Neuronal stem cell (in vitro differentiated cells): ENCODE data around the gene ACSF2.

Experiments used
- DNase-seq: peaks from one replicate; pipeline ENCODE4 v3.0.0-alpha.2; 2013; ENCODE audit warnings: low spot score
- H2AFZ ChIP-seq: one replicate; pipeline ENCODE4 v1.6.1; 2013; ENCODE audit warnings: mild to moderate bottlenecking, low read length, inconsistent platforms
- H2AK5ac ChIP-seq: 2 replicates; pipeline ENCODE4 v1.6.1; 2013; ENCODE audit warnings: low read depth, mild to moderate bottlenecking, inconsistent platforms, low read length, moderate library complexity, mixed read lengths
- H2BK120ac ChIP-seq: 2 replicates; pipeline ENCODE4 v1.6.1; 2013; ENCODE audit warnings: low read depth, mild to moderate bottlenecking, inconsistent platforms, low read length, moderate library complexity, mixed read lengths
- H2BK12ac ChIP-seq: one replicate; pipeline ENCODE4 v1.6.1; 2013; ENCODE audit warnings: low read length, inconsistent platforms
- H2BK15ac ChIP-seq: 2 replicates; pipeline ENCODE4 v1.6.1; 2013; ENCODE audit warnings: mild to moderate bottlenecking, low read length, inconsistent platforms, mixed read lengths
- H2BK5ac ChIP-seq: one replicate; pipeline ENCODE4 v1.6.1; 2013; ENCODE audit warnings: inconsistent platforms, mild to moderate bottlenecking, low read length, moderate library complexity
- H3K14ac ChIP-seq: one replicate; pipeline ENCODE4 v1.6.1; 2013; ENCODE audit warnings: low read length, inconsistent platforms
- H3K18ac ChIP-seq: 2 replicates; pipeline ENCODE4 v1.6.1; 2013; ENCODE audit warnings: low read length, inconsistent platforms
- H3K23ac ChIP-seq: 2 replicates; pipeline ENCODE4 v1.6.1; 2013; ENCODE audit warnings: low read depth, mild to moderate bottlenecking, mixed read lengths, low read length, inconsistent platforms; ENCODE audit not compliant: poor library complexity
- H3K27ac ChIP-seq: replicated peaks from 3 replicates; pipeline ENCODE4 v1.5.1; 2013; ENCODE audit warnings: low read length, inconsistent platforms
- H3K27me3 ChIP-seq, 3 experiments: 2 replicates each; pipeline ENCODE4 v1.6.1; 2013; ENCODE audit warnings: low read length in 3 of 3, mild to moderate bottlenecking in 2 of 3, inconsistent platforms in 1 of 3, low read depth in 1 of 3, mixed read lengths in 1 of 3, moderate library complexity in 1 of 3; ENCODE audit not compliant: control insufficient read depth in 3 of 3, insufficient read depth in 3 of 3
- H3K36me3 ChIP-seq, 2 donors: replicated peaks in 1 of 2; 2 replicates each; pipeline ENCODE4 v1.6.1; 2013; ENCODE audit warnings: low read length in 2 of 2; ENCODE audit not compliant: control insufficient read depth in 2 of 2, insufficient read depth in 2 of 2
- H3K4ac ChIP-seq: 2 replicates; pipeline ENCODE4 v1.6.1; 2013; ENCODE audit warnings: inconsistent platforms, mild to moderate bottlenecking, low read length, moderate library complexity
- H3K4me1 ChIP-seq, 2 donors: 1 replicate in 1 of 2; 2 replicates in 1 of 2; pipeline ENCODE4 v1.6.1; 2013; ENCODE audit warnings: low read length in 2 of 2, low read depth in 1 of 2; ENCODE audit not compliant: control insufficient read depth in 2 of 2, insufficient read depth in 1 of 2
- H3K4me2 ChIP-seq: one replicate; pipeline ENCODE4 v1.6.1; 2013; ENCODE audit warnings: mild to moderate bottlenecking, low read length, inconsistent platforms; ENCODE audit not compliant: insufficient read depth, poor library complexity, severe bottlenecking
- H3K4me3 ChIP-seq, 2 donors: 2 replicates each; pipeline ENCODE4 v1.5.1; 2013; ENCODE audit warnings: low read length in 2 of 2, mild to moderate bottlenecking in 2 of 2, inconsistent platforms in 1 of 2, moderate library complexity in 1 of 2
- H3K79me1 ChIP-seq: one replicate; pipeline ENCODE4 v1.6.1; 2013; ENCODE audit warnings: low read depth, mild to moderate bottlenecking, inconsistent platforms, low read length, moderate library complexity
- H3K9ac ChIP-seq: one replicate; pipeline ENCODE4 v1.6.1; 2013; ENCODE audit warnings: mild to moderate bottlenecking, low read depth, low read length, inconsistent platforms; ENCODE audit not compliant: poor library complexity
- H3K9me3 ChIP-seq, 2 donors: replicated peaks in 1 of 2; 2 replicates each; pipeline versions ENCODE3 to v1.6.1; 2013; ENCODE audit warnings: low read length in 2 of 2, mild to moderate bottlenecking in 2 of 2, inconsistent platforms in 1 of 2, low read depth in 1 of 2, mixed read lengths in 1 of 2, moderate library complexity in 1 of 2; ENCODE audit not compliant: control insufficient read depth in 2 of 2, insufficient read depth in 1 of 2
- H4K8ac ChIP-seq: one replicate; pipeline ENCODE4 v1.6.1; 2013; ENCODE audit warnings: low read depth, mild to moderate bottlenecking, inconsistent platforms, low read length, moderate library complexity
- H4K91ac ChIP-seq: one replicate; pipeline ENCODE4 v1.6.1; 2013; ENCODE audit warnings: low read length, low read depth, mild to moderate bottlenecking, inconsistent platforms; ENCODE audit not compliant: poor library complexity
- WGBS, 2 donors: extraction: QIAGEN DNeasy Blood & Tissue Kit; methylation state at CpG; one replicate each; pipeline ENCODE4 v1.1.7; 2013; ENCODE audit warnings: missing lambda C conversion rate in 2 of 2, mixed read lengths in 1 of 2; ENCODE audit not compliant: insufficient read length in 2 of 2, insufficient replicate concordance in 1 of 2; ENCODE audit errors: extremely low coverage in 2 of 2; 5-methylcytosine and 5-hydroxymethylcytosine counted together

The ACSF2 gene

DNA sequence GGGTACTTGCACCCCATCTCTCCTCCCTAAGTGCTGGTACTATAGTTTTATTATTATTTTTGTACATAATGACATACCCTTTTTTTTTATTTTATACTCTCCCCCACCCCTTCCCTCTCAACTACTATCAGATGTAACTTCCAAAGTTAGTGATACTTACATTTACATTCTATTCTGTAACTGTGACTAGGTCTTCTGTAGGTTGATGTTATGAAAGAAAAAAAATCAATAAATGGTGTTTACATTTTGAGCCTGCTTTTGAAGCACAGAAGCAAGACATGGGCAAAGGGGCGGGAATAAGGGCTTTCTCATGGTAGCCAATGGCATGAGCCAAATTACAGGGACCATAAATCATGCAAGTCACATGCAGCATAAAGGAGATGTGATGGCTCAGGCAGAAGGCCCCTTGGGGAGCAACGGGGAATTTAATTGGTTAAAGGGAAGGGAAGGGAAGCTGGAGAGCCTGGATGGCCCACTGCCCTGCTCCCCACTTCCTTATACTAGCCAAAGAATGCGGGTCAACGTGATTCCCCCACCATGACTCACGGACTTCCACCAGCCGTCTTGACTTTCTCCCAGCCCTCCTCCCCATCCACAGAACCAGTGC, 2.4 kb upstream of the ACSF2 start:
- Histone ChIP-seq H2BK15ac (no peak overlapping the region), H3K27me3 (peaks cover 0 to 16% (median 3%) of the 10 kb centered on the region in 3 experiments), H3K4ac (no peak overlapping the region), H3K36me3 (no peaks in the 10 kb centered on the region), H2BK120ac (no peak overlapping the region), H3K9me3 (no peaks in the 10 kb centered on the region), H3K9ac (no peak overlapping the region), H4K91ac (no peak overlapping the region), H3K18ac (no peak overlapping the region), H3K4me1 (peaks cover 10 to 14% of the 10 kb centered on the region in 2 donors), H4K8ac (no peak overlapping the region), H2AK5ac (no peak overlapping the region), H2AFZ (no peak overlapping the region), H3K27ac (no peak overlapping the region), H3K4me2 (no peak overlapping the region), H3K23ac (no peak overlapping the region), H3K79me1 (no peaks in the 10 kb centered on the region), H2BK12ac (no peak overlapping the region), H2BK5ac (no peak overlapping the region), H3K14ac (no peak overlapping the region), H3K4me3 (no peak overlapping the region)
- no CpG with 5 or more reads among the region's 6 CpGs for WGBS, 2 donors
- no peak for DNase-seq

- no peak overlapping the region for H3K9ac ChIP-seq
- no peak overlapping the region for H3K23ac ChIP-seq
- peak overlapping the region; percentile 72 for H2AK5ac ChIP-seq
- H3K14ac ChIP-seq: no peak overlapping the region
- no peak overlapping the region for H3K27ac ChIP-seq
- peaks cover 10 to 14% of the 10 kb centered on the region in 2 donors for H3K4me1 ChIP-seq
- no peak overlapping the region for H4K91ac ChIP-seq
- no peak overlapping the region for H2BK5ac ChIP-seq
- no peaks in the 10 kb centered on the region for H3K36me3 ChIP-seq
- H3K27me3 ChIP-seq: peaks cover 0 to 16% (median 3%) of the 10 kb centered on the region in 3 experiments
- H3K4me2 ChIP-seq: no peak overlapping the region
- no peak overlapping the region for H3K18ac ChIP-seq
- no peak overlapping the region for H2BK15ac ChIP-seq
- no peak overlapping the region for H2AFZ ChIP-seq
- H3K4me3 ChIP-seq: no peak overlapping the region
- no peak for DNase-seq
- no peak overlapping the region for H3K4ac ChIP-seq
- no CpG with 5 or more reads among the region's 9 CpGs for WGBS, 2 donors
- no peak overlapping the region for H2BK120ac ChIP-seq
- H3K9me3 ChIP-seq: no peaks in the 10 kb centered on the region
- no peak overlapping the region for H2BK12ac ChIP-seq
- H3K79me1 ChIP-seq: no peaks in the 10 kb centered on the region
- no peak overlapping the region for H4K8ac ChIP-seq
Measured at GRCh38 chr17:50424246-50424995, 1.6 kb upstream of the ACSF2 start.

DNA sequence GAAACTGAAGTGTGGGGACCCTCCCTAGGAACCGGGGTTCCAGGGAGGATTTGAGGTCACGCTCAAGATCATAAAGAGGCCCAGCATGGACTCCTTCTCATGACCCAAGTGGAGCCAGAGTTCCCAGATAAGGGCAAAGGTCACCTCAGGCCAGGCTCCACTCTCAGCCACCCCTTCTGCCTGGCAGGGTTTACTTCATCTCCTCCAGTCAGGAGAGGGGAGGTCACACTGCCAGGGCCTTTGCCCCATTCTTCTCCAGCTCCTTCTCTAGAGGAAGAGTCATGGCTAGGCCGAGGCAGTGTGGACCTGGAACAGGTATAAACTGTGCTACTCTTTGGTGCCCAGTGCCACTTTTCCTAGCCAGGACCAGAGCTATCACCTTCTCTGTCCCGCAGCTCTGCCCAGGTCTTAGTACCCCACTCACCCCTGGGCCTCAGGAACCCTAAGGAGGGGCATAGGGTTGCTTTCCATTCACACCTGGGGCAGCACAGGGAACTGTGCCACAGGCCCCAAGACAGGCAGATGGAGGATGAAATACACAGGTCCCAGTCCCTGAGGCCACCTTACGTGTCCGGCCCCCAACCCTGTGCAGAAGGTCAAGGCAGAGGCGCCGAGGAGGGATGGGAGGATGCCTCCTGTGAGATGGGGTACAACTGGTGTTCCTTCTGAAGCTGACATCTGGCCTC, 879 bp upstream of the ACSF2 start:
- Histone ChIP-seq H2AK5ac (peak overlapping the region; percentile 72), H3K18ac (peak overlapping the region; percentile 93), H3K14ac (peak overlapping the region; percentile 77), H4K8ac (peak overlapping the region; percentile 43), H3K79me1 (no peaks in the 10 kb centered on the region), H2AFZ (peak overlapping the region; percentile 94), H2BK12ac (no peak overlapping the region), H3K27ac (no peak overlapping the region), H2BK120ac (peak overlapping the region; percentile 56), H3K9me3 (no peaks in the 10 kb centered on the region), H3K27me3 (peaks cover 0 to 16% (median 3%) of the 10 kb centered on the region in 3 experiments), H3K4ac (peak overlapping the region; percentile 23), H3K4me2 (peak overlapping the region; percentile 68), H4K91ac (no peak overlapping the region), H3K4me1 (peaks cover 10 to 14% of the 10 kb centered on the region in 2 donors), H3K23ac (no peak overlapping the region), H3K4me3 (peak overlapping the region in 1 of 2 donors; percentile 50), H2BK15ac (no peak overlapping the region), H3K9ac (no peak overlapping the region), H3K36me3 (no peaks in the 10 kb centered on the region), H2BK5ac (peak overlapping the region; percentile 33)
- no peak for DNase-seq
- WGBS, 2 donors: no CpG with 5 or more reads among the region's 8 CpGs

DNA sequence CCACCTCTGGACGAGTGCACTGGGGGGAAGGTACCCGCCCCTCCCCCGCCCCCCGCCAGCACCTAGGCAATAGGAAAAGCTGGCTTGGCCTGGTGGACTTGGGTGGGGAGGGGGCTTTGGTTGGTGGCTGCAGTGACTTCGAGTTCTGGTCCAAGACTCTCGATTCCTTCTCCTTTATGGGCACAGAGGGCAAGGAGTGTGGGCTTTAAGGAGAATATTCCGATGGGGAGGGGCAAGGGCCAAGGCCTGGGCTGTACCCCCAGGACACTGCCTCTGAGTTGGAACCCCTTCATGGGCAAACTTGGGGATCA, 409 bp downstream of the ACSF2 start:
- no peak overlapping the region for H4K91ac ChIP-seq
- H2AFZ ChIP-seq: peak overlapping the region; percentile 94
- H2BK120ac ChIP-seq: no peak overlapping the region
- no peaks in the 10 kb centered on the region for H3K9me3 ChIP-seq
- H2AK5ac ChIP-seq: peak overlapping the region; percentile 59
- H3K4ac ChIP-seq: no peak overlapping the region
- peaks cover 10 to 14% of the 10 kb centered on the region in 2 donors for H3K4me1 ChIP-seq
- no peak overlapping the region for H2BK5ac ChIP-seq
- H4K8ac ChIP-seq: no peak overlapping the region
- no peak for DNase-seq
- peaks cover 0 to 16% (median 3%) of the 10 kb centered on the region in 3 experiments for H3K27me3 ChIP-seq
- H2BK12ac ChIP-seq: no peak overlapping the region
- no peaks in the 10 kb centered on the region for H3K36me3 ChIP-seq
- no peak overlapping the region for H3K27ac ChIP-seq
- no CpG with 5 or more reads among the region's 7 CpGs for WGBS, 2 donors
- H3K4me3 ChIP-seq: peak overlapping the region; percentile 50 to 83
- no peaks in the 10 kb centered on the region for H3K79me1 ChIP-seq
- H3K4me2 ChIP-seq: peak overlapping the region; percentile 87
- peak overlapping the region; percentile 68 for H3K18ac ChIP-seq
- no peak overlapping the region for H2BK15ac ChIP-seq
- H3K23ac ChIP-seq: no peak overlapping the region
- H3K9ac ChIP-seq: no peak overlapping the region
- H3K14ac ChIP-seq: no peak overlapping the region
